KMS-11 (cell line): Measurements from ENCODE around the gene MAP3K6.

Experiments
- H2AFZ ChIP-seq: fragments of 200-600 bp; sonication (generic); 2 replicates; pipeline ENCODE4 v1.6.1; 2016; ENCODE audit warnings: antibody characterized with exemption, mixed run types, low read depth
- H3K27ac ChIP-seq: fragments of 200-600 bp; sonication (generic); 2 replicates; pipeline ENCODE4 v1.6.1; 2016; ENCODE audit warnings: mild to moderate bottlenecking, mixed run types
- H3K27me3 ChIP-seq: fragments of 200-600 bp; sonication (generic); 2 replicates; pipeline ENCODE4 v1.6.1; 2017; ENCODE audit warnings: mild to moderate bottlenecking, low read depth, mixed run types, moderate library complexity; ENCODE audit not compliant: insufficient read depth
- H3K36me3 ChIP-seq: fragments of 200-600 bp; sonication (generic); 2 replicates; pipeline ENCODE4 v1.6.1; 2017; ENCODE audit warnings: mild to moderate bottlenecking, mixed run types; ENCODE audit not compliant: insufficient read depth
- H3K4me1 ChIP-seq: fragments of 200-600 bp; sonication (generic); 2 replicates; pipeline ENCODE4 v1.6.1; 2016; ENCODE audit warnings: mild to moderate bottlenecking, low read depth, mixed run types; ENCODE audit not compliant: poor library complexity, severe bottlenecking
- H3K4me2 ChIP-seq: fragments of 200-600 bp; sonication (generic); 2 replicates; pipeline ENCODE4 v1.7.0; 2016; ENCODE audit warnings: mild to moderate bottlenecking, mixed run types
- H3K4me3 ChIP-seq: fragments of 200-600 bp; sonication (generic); IDR thresholded peaks from 2 replicates; pipeline ENCODE4 v1.6.1; 2017; ENCODE audit warnings: low read depth, low read length, mixed read lengths; ENCODE audit not compliant: insufficient read depth
- H3K79me2 ChIP-seq: fragments of 200-600 bp; sonication (generic); 2 replicates; pipeline ENCODE4 v1.6.1; 2016; ENCODE audit warnings: low read depth, mixed run types; ENCODE audit not compliant: insufficient read depth
- H3K9ac ChIP-seq: fragments of 200-600 bp; sonication (generic); 2 replicates; pipeline ENCODE4 v1.6.1; 2016; ENCODE audit warnings: mild to moderate bottlenecking, mixed run types
- H4K20me1 ChIP-seq: fragments of 200-600 bp; sonication (generic); 2 replicates; pipeline ENCODE4 v1.6.1; 2016; ENCODE audit warnings: mild to moderate bottlenecking, mixed run types; ENCODE audit not compliant: insufficient read depth
- TF ChIP-seq, protein P1 (sequence below): fragments of 200-600 bp; sonication (generic); conservative IDR thresholded peaks from 2 replicates; pipeline ENCODE4 v1.6.1; 2017; ENCODE audit warnings: low read depth, mild to moderate bottlenecking, antibody characterized with exemption, low read length, moderate library complexity, mixed read lengths

Gene MAP3K6

DNA sequence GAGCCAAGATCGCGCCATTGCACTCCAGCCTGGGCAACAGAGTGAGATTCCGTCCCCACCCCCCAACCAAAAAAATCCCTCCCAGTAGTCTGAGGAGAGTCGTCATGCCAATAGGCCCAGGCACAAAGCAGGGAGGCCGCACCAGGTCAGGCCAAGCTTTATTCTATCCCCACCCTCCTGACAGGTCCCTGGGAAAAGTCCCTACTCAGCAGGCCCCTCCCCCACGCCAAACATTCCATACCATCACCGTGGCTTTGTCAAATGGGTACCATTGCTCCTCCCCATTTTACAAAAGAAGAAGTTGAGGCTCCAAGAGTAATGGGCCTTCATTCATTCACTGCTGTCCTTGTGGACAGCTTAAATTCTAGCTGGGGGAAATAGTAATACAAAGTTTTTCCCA is 31.0 kb upstream of the MAP3K6 start:
- Histone ChIP-seq H3K4me1 (peaks cover 7% of the 10 kb centered on the region), H3K9ac (no peak overlapping the region), H3K36me3 (no peaks in the 10 kb centered on the region), H4K20me1 (no peaks in the 10 kb centered on the region), H3K4me3 (no peak overlapping the region), H3K79me2 (no peaks in the 10 kb centered on the region), H2AFZ (no peak overlapping the region), H3K27me3 (no peaks in the 10 kb centered on the region), H3K4me2 (no peak overlapping the region), H3K27ac (no peak overlapping the region)
- TF ChIP-seq, protein P1, sequence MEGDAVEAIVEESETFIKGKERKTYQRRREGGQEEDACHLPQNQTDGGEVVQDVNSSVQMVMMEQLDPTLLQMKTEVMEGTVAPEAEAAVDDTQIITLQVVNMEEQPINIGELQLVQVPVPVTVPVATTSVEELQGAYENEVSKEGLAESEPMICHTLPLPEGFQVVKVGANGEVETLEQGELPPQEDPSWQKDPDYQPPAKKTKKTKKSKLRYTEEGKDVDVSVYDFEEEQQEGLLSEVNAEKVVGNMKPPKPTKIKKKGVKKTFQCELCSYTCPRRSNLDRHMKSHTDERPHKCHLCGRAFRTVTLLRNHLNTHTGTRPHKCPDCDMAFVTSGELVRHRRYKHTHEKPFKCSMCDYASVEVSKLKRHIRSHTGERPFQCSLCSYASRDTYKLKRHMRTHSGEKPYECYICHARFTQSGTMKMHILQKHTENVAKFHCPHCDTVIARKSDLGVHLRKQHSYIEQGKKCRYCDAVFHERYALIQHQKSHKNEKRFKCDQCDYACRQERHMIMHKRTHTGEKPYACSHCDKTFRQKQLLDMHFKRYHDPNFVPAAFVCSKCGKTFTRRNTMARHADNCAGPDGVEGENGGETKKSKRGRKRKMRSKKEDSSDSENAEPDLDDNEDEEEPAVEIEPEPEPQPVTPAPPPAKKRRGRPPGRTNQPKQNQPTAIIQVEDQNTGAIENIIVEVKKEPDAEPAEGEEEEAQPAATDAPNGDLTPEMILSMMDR = no peak

DNA sequence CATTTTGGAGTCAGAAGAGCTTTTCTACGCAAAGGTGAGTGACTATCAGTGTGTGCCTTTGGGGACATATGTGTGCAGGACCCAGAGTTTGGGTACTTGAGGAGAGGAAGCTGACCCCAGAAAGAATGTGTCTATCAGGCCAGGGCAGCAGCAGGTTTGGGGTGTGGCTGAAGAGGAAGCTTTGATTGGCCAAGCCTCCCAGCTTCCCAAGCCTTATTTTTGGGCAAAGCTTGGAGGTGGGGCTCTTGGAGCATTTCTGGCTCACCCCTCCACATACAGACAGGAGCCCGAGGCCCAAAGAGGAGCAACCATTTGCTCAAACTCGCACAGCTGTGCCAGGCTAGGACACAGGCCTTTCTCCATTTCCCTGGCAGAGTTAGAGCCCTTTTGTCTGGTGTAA is 30.3 kb upstream of the MAP3K6 start:
- no peak overlapping the region for H2AFZ ChIP-seq
- no peak overlapping the region for H3K4me2 ChIP-seq
- TF ChIP-seq, protein P1 = no peak
- no peaks in the 10 kb centered on the region for H4K20me1 ChIP-seq
- H3K4me3 ChIP-seq = no peak overlapping the region
- no peaks in the 10 kb centered on the region for H3K79me2 ChIP-seq
- no peak overlapping the region for H3K9ac ChIP-seq
- no peaks in the 10 kb centered on the region for H3K36me3 ChIP-seq
- peaks cover 7% of the 10 kb centered on the region for H3K4me1 ChIP-seq
- H3K27ac ChIP-seq = no peak overlapping the region
- no peaks in the 10 kb centered on the region for H3K27me3 ChIP-seq

DNA sequence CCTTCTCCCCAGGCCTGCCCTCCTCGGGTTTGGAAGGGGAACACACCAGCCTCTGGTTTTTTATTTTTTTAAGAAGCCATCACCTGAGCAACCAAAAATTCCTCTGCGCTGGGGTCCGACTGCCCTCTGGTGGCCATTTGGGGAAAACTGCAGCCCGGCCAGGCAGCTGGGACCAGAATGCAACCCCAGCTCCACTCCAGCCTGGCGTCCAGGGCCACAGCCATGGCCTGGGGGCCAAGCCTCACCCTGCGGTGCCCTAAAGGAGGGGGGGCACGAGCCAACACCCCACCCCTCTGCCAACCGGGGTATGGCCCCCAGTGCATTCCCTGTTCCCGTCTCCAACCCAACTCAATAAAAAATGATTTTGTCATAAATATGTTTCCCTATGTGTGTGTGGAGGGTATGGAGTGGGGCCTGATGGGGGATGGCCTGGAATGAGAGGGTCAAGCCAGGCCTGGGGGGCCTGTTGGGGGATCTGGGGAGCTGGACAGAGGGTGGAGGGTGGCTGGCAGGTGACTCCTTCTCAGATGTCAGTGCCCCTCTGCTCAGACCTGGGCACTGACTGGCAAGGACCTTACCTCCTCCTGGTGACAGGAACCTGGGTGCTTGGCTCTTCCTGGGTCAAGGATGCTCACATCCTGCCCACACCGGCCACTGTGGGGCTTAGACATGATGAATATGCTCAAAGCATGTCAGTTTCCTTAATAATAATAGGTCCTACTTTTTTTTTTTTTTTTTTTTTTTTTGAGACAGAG is 28.9 kb upstream of the MAP3K6 start:
- Histone ChIP-seq H2AFZ (no peak overlapping the region), H3K79me2 (no peaks in the 10 kb centered on the region), H4K20me1 (no peaks in the 10 kb centered on the region), H3K9ac (no peak overlapping the region), H3K4me1 (peaks cover 7% of the 10 kb centered on the region), H3K27ac (no peak overlapping the region), H3K36me3 (no peaks in the 10 kb centered on the region), H3K4me3 (no peak overlapping the region), H3K27me3 (no peaks in the 10 kb centered on the region), H3K4me2 (no peak overlapping the region)
- TF ChIP-seq, protein P1 = peak; percentile 94

DNA sequence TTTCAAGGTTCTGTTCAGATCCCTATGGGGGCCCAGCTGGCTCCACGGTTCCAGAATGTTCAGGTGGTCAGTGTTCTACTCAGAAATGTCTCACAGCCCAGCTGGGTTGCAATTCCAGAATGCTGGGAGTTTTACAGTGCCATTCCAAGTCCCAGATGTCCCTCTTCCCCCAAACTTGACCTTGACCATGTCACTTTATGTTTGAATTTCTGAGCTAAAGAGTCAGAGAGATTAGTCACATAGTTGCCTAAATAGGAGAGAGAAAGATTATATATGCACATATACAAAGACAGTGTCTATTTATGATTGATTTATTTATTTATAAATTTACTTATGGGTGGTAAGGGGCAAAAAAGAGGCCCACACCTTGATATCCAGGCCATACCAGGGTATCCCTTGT is 28.2 kb upstream of the MAP3K6 start:
- Histone ChIP-seq H3K36me3 (no peaks in the 10 kb centered on the region), H3K4me2 (no peak overlapping the region), H2AFZ (no peak overlapping the region), H3K27me3 (no peaks in the 10 kb centered on the region; the same call in 1 of the 2 replicates), H3K4me1 (peaks cover 7% of the 10 kb centered on the region), H4K20me1 (no peaks in the 10 kb centered on the region), H3K4me3 (no peak overlapping the region), H3K27ac (peak overlapping the region; percentile 12; the same call in 1 of the 2 replicates), H3K9ac (no peak overlapping the region), H3K79me2 (no peaks in the 10 kb centered on the region)
- TF ChIP-seq, protein P1 = no peak
